ENCODE measurements around the gene PCDHA12.

DNA sequence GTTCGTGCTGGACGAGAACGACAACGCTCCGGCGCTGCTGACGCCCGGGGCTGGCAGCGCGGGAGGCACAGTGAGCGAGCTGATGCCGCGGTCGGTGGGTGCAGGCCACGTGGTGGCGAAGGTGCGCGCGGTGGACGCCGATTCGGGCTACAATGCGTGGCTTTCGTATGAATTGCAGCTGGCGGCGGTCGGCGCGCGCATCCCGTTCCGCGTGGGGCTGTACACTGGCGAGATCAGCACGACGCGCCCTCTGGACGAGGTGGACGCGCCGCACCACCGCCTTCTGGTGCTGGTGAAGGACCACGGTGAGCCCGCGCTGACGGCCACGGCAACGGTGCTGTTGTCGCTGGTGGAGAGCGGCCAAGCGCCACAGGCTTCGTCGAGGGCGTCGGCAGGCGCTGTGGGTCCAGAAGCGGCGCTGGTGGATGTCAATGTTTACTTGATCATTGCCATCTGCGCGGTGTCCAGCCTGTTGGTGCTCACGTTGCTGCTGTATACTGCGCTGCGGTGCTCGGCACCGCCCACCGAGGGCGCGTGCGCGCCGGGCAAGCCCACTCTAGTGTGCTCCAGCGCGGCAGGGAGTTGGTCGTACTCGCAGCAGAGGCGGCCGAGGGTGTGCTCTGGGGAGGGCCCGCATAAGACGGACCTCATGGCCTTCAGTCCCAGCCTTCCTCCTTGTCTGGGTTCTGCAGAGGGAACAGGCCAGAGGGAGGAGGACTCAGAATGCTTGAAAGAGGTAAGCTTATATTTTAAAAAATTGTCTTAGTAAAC, 9.0 kb downstream of the PCDHA12 start:
- TF ChIP-seq, protein P1, sequence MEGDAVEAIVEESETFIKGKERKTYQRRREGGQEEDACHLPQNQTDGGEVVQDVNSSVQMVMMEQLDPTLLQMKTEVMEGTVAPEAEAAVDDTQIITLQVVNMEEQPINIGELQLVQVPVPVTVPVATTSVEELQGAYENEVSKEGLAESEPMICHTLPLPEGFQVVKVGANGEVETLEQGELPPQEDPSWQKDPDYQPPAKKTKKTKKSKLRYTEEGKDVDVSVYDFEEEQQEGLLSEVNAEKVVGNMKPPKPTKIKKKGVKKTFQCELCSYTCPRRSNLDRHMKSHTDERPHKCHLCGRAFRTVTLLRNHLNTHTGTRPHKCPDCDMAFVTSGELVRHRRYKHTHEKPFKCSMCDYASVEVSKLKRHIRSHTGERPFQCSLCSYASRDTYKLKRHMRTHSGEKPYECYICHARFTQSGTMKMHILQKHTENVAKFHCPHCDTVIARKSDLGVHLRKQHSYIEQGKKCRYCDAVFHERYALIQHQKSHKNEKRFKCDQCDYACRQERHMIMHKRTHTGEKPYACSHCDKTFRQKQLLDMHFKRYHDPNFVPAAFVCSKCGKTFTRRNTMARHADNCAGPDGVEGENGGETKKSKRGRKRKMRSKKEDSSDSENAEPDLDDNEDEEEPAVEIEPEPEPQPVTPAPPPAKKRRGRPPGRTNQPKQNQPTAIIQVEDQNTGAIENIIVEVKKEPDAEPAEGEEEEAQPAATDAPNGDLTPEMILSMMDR (IDR thresholded peaks at IDR 0.05) = no peak
- no peak for TF ChIP-seq ZFX (IDR thresholded peaks at IDR 0.05; ENCODE audit: borderline replicate concordance)
